ENCODE results near the gene AGAP1.

The AGAP1 gene

DNA sequence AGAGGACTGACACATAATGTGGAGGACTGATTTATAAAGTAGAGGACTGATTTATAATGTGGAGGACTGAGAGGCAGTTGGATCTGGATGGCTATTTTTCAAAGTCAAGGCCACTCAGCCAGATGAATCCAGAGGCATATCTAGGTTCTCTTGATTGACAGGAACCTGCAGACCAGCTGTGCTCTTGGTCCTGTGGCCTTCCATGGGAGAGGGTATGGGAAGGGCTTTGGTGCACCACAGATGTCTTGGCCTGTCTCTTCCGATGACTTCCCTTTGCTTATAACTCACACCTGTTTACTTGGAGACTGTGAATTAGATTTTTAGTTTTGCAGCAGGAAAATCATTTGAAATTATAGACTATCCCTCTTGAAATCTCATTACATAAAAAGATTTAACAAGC lies 32.3 kb downstream of the AGAP1 start:
- TF ChIP-seq FOXP2 (optimal IDR thresholded peaks at IDR 0.05; ENCODE audit: borderline replicate concordance, extremely low read depth, extremely low read length, insufficient read depth) = no peak
- no peak for TF ChIP-seq TAF1 (IDR thresholded peaks at IDR 0.05; ENCODE audit: borderline replicate concordance, insufficient read depth, low read length)
- TF ChIP-seq, protein P1, sequence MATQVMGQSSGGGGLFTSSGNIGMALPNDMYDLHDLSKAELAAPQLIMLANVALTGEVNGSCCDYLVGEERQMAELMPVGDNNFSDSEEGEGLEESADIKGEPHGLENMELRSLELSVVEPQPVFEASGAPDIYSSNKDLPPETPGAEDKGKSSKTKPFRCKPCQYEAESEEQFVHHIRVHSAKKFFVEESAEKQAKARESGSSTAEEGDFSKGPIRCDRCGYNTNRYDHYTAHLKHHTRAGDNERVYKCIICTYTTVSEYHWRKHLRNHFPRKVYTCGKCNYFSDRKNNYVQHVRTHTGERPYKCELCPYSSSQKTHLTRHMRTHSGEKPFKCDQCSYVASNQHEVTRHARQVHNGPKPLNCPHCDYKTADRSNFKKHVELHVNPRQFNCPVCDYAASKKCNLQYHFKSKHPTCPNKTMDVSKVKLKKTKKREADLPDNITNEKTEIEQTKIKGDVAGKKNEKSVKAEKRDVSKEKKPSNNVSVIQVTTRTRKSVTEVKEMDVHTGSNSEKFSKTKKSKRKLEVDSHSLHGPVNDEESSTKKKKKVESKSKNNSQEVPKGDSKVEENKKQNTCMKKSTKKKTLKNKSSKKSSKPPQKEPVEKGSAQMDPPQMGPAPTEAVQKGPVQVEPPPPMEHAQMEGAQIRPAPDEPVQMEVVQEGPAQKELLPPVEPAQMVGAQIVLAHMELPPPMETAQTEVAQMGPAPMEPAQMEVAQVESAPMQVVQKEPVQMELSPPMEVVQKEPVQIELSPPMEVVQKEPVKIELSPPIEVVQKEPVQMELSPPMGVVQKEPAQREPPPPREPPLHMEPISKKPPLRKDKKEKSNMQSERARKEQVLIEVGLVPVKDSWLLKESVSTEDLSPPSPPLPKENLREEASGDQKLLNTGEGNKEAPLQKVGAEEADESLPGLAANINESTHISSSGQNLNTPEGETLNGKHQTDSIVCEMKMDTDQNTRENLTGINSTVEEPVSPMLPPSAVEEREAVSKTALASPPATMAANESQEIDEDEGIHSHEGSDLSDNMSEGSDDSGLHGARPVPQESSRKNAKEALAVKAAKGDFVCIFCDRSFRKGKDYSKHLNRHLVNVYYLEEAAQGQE (IDR thresholded peaks at IDR 0.05; ENCODE audit: insufficient read depth in 1 of 2, low read depth in 2 of 2, low read length in 2 of 2) = no peak
- TF ChIP-seq SIN3A (IDR thresholded peaks at IDR 0.05; ENCODE audit: borderline replicate concordance, insufficient read depth, low read length) = no peak
- TF ChIP-seq POLR2AphosphoS5 (IDR thresholded peaks at IDR 0.05; ENCODE audit: low read depth, low read length) = no peak

DNA sequence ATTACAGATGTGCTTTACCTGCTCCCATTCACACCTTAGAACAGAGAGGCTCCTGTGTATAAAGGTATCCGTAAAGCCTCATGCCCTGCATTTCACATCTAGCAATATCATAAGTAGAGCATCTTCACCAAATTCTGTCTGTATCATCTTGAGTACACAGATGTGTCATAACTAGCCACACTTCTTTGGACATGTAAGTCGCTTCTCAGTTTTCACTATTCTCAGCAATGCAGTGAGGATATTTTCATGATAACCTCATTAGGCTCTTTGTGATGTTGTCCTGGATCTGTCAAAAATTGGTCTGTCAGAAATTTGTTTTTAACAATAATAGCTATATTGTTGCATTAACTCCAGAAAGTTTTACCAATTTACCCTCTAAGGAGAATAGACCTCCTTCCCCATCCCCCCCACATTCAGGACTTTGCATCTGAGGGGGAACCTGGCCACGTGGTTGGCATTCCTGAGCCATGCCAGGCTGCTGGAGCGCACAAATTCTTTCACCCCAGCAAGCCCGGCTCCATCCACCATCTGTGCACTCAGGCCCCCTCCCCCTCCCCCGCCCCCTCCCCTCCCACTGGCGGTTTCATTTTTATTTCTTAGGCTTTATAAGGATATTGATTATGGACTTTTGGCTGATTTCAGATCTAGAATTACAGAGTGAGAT lies 34.1 kb downstream of the AGAP1 start:
- no peak for TF ChIP-seq FOXP2 (optimal IDR thresholded peaks at IDR 0.05; ENCODE audit: borderline replicate concordance, extremely low read depth, extremely low read length, insufficient read depth)
- no peak for TF ChIP-seq POLR2AphosphoS5 (IDR thresholded peaks at IDR 0.05; ENCODE audit: low read depth, low read length)
- TF ChIP-seq SIN3A (IDR thresholded peaks at IDR 0.05; ENCODE audit: borderline replicate concordance, insufficient read depth, low read length) = no peak
- TF ChIP-seq, protein P1 (IDR thresholded peaks at IDR 0.05; ENCODE audit: insufficient read depth in 1 of 2, low read depth in 2 of 2, low read length in 2 of 2) = no peak
- TF ChIP-seq TAF1 (IDR thresholded peaks at IDR 0.05; ENCODE audit: borderline replicate concordance, insufficient read depth, low read length) = no peak

DNA sequence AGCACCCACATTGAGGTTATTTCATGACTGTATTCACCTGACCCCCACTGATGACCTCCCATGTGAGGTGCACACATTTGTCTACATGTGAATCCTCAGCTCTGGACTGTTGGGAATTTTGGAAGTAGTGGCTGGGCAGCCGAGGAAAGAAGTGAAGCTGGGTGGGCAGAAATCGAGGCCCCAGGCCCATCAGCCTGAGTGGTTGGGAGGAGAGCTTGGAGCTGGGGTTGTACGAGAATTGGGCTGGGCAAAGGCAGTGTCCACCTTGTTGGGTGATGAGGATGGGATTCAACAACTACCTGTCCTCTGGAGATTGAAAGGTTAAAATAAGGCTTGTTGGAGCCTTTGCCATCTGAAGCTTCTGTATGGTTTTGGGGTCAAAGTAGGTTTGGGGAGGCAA lies 35.8 kb downstream of the AGAP1 start:
- no peak for TF ChIP-seq FOXP2 (optimal IDR thresholded peaks at IDR 0.05; ENCODE audit: borderline replicate concordance, extremely low read depth, extremely low read length, insufficient read depth)
- TF ChIP-seq, protein P1 (IDR thresholded peaks at IDR 0.05; ENCODE audit: insufficient read depth in 1 of 2, low read depth in 2 of 2, low read length in 2 of 2) = no peak
- TF ChIP-seq SIN3A (IDR thresholded peaks at IDR 0.05; ENCODE audit: borderline replicate concordance, insufficient read depth, low read length) = no peak
- TF ChIP-seq TAF1 (IDR thresholded peaks at IDR 0.05; ENCODE audit: borderline replicate concordance, insufficient read depth, low read length) = no peak
- no peak for TF ChIP-seq POLR2AphosphoS5 (IDR thresholded peaks at IDR 0.05; ENCODE audit: low read depth, low read length)

DNA sequence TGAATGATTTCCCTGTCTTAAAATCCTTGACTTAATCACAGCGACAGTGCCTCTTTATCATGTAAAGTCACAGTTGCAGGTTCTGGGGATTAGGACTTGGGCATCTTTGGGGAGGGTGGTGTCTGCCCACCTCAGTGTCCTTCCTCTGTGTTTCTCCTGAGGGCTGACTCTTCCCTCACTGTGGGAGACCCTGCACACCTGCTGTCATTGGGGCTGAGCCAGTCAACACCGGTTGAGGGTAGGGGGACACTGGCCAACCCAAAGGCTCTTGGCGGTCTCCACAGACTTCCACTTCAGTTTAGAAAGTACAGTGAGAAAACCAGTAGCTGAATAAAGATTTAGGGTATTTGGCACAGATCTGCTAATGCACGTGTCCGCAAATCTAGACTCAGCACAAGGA lies 36.9 kb downstream of the AGAP1 start:
- TF ChIP-seq SIN3A (IDR thresholded peaks at IDR 0.05; ENCODE audit: borderline replicate concordance, insufficient read depth, low read length) (no peak), FOXP2 (optimal IDR thresholded peaks at IDR 0.05; ENCODE audit: borderline replicate concordance, extremely low read depth, extremely low read length, insufficient read depth) (no peak), TAF1 (IDR thresholded peaks at IDR 0.05; ENCODE audit: borderline replicate concordance, insufficient read depth, low read length) (no peak), POLR2AphosphoS5 (IDR thresholded peaks at IDR 0.05; ENCODE audit: low read depth, low read length) (no peak)
- TF ChIP-seq, protein P1 (IDR thresholded peaks at IDR 0.05; ENCODE audit: insufficient read depth in 1 of 2, low read depth in 2 of 2, low read length in 2 of 2) = no peak
